ENCODE results near the gene LCE3A.
"Not testable (repeated sequence)": the region's sequence is repeated elsewhere in the genome, so short reads cannot be mapped to it uniquely, and the experiment has no call there.

The LCE3A gene

GRCh38 chr1:152622803-152623202 is at the start of gene LCE3A:
Gene LCE3A (minus strand): TSS chr1:152623103. CDS start chr1:152623103, 0 bp downstream.
- no peak for DNase-seq (ENCODE audit: low read depth)
- no peak within 1 kb of the TSS for H3K4me3 ChIP-seq (replicated peaks; ENCODE audit: low read depth, low read length)
- TF ChIP-seq CTCF (IDR thresholded peaks at IDR 0.05; ENCODE audit: low read length, missing control alignments): no peak

GRCh38 chr1:152667648-152668047 is 44.7 kb upstream of the LCE3A start:
- TF ChIP-seq CTCF (IDR thresholded peaks at IDR 0.05; ENCODE audit: low read length, missing control alignments): no peak
- no peak for DNase-seq (ENCODE audit: low read depth)
- no peak overlapping the region for H3K4me3 ChIP-seq (replicated peaks; ENCODE audit: low read depth, low read length)

GRCh38 chr1:152666171-152666570 is 43.3 kb upstream of the LCE3A start:
- not testable (repeated sequence) for H3K4me3 ChIP-seq (replicated peaks; ENCODE audit: low read depth, low read length); DNase-seq (ENCODE audit: low read depth)

- no peak for TF ChIP-seq CTCF (IDR thresholded peaks at IDR 0.05; ENCODE audit: low read length, missing control alignments)
- no peak for DNase-seq (ENCODE audit: low read depth)
- H3K4me3 ChIP-seq (replicated peaks; ENCODE audit: low read depth, low read length): no peak within 1 kb of the TSS
These were observed 40.2 kb upstream of the LCE3A start, which contains the start of gene LCE2D for GRCh38 chr1:152663098-152663497. Gene LCE2D (plus strand): TSS chr1:152663380. CDS start chr1:152664106, 726 bp downstream.

GRCh38 chr1:152658649-152659048 is 35.7 kb upstream of the LCE3A start:
- no peak for DNase-seq (ENCODE audit: low read depth)
- TF ChIP-seq CTCF (IDR thresholded peaks at IDR 0.05; ENCODE audit: low read length, missing control alignments): no peak
- H3K4me3 ChIP-seq (replicated peaks; ENCODE audit: low read depth, low read length): no peak overlapping the region

- no peak overlapping the region for H3K4me3 ChIP-seq (replicated peaks; ENCODE audit: low read depth, low read length)
- no peak for TF ChIP-seq CTCF (IDR thresholded peaks at IDR 0.05; ENCODE audit: low read length, missing control alignments)
- DNase-seq (ENCODE audit: low read depth): no peak
These were observed 34.8 kb upstream of the LCE3A start for GRCh38 chr1:152657677-152658076.

- no peak for DNase-seq (ENCODE audit: low read depth)
- no peak overlapping the region for H3K4me3 ChIP-seq (replicated peaks; ENCODE audit: low read depth, low read length)
- TF ChIP-seq CTCF (IDR thresholded peaks at IDR 0.05; ENCODE audit: low read length, missing control alignments): no peak
These were observed 33.6 kb upstream of the LCE3A start for GRCh38 chr1:152656459-152656858.
